Frontal cortex (tissue), 4 donors: ENCODE results near the gene KLHDC8A. TPM values are rescaled to one million over a fixed set of nuclear protein-coding genes. Genes with fewer than 3 reads are reported as not detected.
A peak's percentile ranks its signal among the peaks of the same experiment; 100 is the strongest.
"Not testable (repeated sequence)": the region's sequence is repeated elsewhere in the genome, so short reads cannot be mapped to it uniquely, and the experiment has no call there.

ENCODE experiments used
- DNase-seq, 2 donors: peaks; one replicate each; pipeline ENCODE4 v3.0.0; 2012; ENCODE audit warnings: low spot score in 2 of 2
- FAIRE-seq: peaks from 2 replicates; lab custom pipeline; 2012; peaks lifted over from hg19 to GRCh38; lab: Jason Lieb, UNC
- total RNA-seq: library from RNA; depleted of rRNA; stranded (reverse); fragments of >200 nt; gene quantifications from one replicate; pipeline ENCODE4 v1.2.3, GENCODE V29; 2014
- donor health status: control.
- donor health status: control.
- donor health status: control.

The KLHDC8A gene
- total RNA-seq, 1 donor from 2014 or later, result 16.7 TPM

GRCh38 chr1:205303247-205303888, 53.4 kb downstream of the KLHDC8A start:
- DNase-seq (no peak), FAIRE-seq (no peak)

GRCh38 chr1:205301842-205302588, 54.7 kb downstream of the KLHDC8A start:
- DNase-seq (no peak), FAIRE-seq (no peak)

DNA sequence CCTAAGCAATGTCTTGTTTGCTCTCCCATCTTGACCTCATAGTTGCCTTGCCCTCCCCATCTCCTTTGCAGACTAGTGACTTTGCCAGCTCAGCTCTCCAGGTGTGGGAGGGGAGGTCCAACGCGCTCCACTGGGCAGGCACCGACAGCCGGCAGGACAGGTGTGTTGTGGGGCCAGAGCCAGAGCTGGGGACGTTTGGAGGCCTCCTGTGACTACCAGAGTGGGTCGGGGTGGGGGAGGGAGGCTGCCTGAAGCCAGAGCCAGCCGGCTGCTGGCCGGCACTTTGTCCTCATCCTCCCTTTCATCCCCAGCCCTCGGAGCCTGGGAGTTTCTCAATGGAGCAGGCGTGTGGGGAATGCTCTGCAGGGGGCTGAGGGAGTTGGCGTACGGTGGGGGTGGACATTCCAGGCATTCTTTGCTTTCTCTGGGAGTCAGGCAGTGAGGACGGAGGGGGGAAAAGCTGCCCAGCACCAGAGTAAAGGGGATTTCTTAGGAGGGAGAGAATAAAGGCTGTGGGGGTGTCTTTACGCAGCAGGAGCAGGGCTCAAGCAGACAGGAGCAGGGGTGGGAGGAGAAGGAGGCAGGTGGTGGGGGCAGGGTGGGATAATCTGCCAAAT, 55.4 kb downstream of the KLHDC8A start:
- FAIRE-seq (no peak), DNase-seq (peak in 1 of 2 donors; percentile 51)

DNA sequence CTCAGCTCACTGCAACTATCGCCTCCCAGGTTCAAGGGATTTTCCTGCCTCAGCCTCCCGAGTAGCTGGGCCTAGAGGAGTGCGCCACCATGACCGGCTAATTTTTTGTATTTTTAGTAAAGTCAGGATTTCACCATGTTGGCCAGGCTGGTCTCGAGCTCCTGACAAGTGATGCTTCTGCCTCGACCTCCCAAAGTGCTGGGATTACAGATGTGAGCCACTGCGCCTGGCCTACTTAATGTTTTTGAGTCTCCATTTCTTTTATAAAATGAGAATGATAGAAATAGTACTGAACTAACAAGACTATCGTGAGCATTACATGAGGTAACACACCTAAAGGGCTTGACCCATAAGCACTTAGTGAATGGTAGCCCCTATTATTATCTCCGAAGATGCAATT, 56.6 kb downstream of the KLHDC8A start:
- no peak for FAIRE-seq
- no peak for DNase-seq

- DNase-seq, result no peak
- FAIRE-seq, result no peak
These were observed 58.3 kb downstream of the KLHDC8A start for GRCh38 chr1:205298191-205298994.

DNA sequence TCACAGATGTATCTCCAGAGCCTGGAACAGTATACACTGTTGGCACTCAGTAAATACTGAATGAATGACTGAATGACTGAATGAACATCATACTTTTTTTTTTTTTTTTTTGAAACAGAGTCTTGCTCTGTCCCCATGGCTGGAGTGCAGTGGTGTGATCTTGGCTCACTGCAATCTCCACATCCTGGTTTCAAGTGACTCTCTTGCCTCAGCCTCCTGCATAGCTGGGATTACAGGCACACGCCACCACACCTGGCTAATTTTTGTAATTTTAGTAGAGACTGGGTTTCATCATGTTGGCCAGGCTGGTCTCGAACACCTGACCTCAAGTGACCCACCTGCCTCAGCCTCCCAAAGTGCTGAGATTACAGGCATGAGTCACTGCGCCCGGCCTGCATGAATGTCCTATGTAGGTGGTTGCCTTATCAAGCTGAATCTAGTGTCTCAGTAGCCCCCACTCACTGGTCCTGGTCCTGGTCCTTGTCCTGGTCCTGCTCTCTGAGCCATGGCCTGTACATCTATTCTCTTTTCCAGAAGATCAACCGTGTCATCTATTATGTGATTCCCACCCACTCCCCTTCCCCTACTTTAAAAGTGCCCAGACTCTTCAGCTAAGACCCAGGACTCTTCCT, 59.1 kb downstream of the KLHDC8A start:
- not testable (repeated sequence) for DNase-seq, FAIRE-seq

DNA sequence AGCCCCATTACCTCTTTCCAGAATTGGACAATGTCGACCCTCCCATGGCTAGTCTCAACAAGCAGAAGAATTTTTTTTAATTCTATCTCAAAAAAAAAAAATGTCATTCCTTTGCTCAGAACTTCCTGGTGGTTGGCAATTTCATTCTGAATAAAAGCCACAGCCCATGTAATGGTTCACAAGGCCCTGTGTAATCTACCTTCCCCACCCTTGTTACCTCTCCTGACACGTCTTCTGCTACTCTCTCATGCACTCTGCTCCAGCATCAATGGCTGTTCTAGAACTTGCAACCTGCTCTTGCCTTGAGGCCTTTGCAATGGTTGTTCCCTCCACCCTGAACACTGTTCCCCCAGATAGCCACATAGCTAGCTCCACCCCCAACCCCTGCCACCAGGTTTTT, 60.6 kb downstream of the KLHDC8A start:
- DNase-seq, result no peak
- FAIRE-seq, result no peak

GRCh38 chr1:205294934-205295333, 61.8 kb downstream of the KLHDC8A start:
- FAIRE-seq (no peak), DNase-seq (no peak)

DNA sequence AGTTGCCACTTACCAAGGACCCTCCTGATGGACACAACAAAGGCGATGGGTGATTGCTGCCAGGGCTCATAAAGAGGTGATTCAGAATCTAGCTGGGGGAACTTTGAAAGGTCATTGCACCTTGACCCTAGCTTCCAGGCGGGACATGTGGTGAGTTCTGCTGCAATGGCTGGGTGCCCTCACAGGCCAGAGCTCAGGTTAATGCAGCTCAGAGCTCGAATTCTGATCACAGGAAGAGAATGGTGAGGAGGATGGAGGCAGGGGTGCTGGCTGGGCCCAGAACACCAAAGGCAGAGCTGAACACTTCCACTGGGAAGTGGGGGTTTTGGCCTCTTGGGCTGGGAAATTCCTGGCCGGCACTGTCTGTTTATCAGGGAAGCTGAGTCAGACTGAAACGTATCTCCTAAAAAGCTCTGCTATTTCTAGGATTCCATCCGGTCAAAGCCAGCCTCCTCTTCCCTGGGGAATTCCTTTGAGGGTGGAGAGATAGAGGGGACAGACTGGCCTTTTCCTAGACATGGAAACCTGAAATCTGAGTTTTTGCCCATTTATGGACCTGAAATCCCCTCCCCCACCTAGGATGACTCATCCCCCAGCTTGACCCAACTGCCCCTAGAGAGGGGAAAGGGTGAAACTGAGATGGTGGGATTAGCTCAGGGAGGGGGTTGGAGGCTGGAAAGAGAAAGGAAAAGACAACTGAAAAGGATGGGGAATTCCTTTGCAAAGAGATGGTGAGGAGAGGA, 62.4 kb downstream of the KLHDC8A start:
- DNase-seq (no peak), FAIRE-seq (no peak)

DNA sequence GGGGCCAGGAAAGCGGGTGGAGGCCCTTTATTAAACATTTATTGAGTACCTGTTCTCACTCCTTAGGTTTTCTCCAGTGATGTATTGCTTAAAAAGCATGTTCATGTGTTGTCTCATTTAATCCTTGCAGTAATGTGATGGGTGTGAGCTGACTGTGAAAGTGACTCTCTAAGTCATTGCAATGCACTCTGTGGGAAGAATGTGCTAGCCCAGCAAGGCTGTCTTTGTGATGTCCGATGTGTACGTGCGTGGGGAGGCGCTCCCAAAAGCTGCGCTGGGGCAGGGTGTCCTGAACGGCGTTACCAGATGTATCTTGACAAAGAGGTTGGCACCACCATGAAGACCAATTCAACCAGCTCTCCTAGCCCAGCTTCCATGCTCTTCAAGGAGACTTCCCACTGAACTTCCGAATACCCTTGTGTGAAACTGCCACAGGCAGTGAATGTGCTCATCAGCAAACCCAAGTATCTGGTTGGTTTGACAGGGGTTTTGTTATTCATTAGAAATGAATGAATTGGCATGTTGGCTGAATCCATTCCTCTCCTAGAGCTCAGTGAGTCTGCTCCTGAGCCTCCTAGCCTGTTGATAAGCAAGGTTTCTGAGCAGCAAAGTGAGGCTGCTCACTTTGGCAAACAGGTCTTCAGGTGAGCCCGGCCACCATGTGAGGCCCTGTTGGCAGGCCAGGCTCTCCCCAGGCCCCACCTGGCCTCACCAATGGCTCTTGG, 63.2 kb downstream of the KLHDC8A start:
- FAIRE-seq, result no peak

DNA sequence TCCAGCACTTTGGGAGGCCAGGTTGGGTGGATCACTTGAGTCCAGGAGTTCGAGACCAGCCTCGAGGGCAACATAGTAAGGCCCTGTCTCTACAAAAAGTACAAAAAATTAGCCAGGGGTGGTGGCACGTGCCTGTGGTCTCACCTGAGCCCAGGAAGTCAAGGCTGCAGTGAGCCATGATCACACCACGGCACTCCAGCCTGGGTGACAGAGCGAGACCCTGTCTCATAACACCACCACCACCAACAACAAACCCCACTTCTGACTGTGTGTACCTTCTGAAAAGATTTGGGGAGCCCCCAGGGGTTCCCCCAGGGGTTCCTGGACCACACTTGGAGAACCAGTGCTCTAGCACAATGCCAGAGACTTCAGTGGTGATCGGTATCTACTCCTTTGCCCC, 65.1 kb downstream of the KLHDC8A start:
- no peak for FAIRE-seq

More for the DNA sequence above, 63.2 kb downstream of the KLHDC8A start:
- no peak for DNase-seq

GRCh38 chr1:205287767-205288559, 68.8 kb downstream of the KLHDC8A start:
- no peak for FAIRE-seq

More for the DNA sequence above, 65.1 kb downstream of the KLHDC8A start:
- no peak for DNase-seq

GRCh38 chr1:205287076-205287475, 69.6 kb downstream of the KLHDC8A start:
- no peak for FAIRE-seq
- DNase-seq, result no peak

More at GRCh38 chr1:205287767-205288559, 68.8 kb downstream of the KLHDC8A start:
- DNase-seq, result no peak

DNA sequence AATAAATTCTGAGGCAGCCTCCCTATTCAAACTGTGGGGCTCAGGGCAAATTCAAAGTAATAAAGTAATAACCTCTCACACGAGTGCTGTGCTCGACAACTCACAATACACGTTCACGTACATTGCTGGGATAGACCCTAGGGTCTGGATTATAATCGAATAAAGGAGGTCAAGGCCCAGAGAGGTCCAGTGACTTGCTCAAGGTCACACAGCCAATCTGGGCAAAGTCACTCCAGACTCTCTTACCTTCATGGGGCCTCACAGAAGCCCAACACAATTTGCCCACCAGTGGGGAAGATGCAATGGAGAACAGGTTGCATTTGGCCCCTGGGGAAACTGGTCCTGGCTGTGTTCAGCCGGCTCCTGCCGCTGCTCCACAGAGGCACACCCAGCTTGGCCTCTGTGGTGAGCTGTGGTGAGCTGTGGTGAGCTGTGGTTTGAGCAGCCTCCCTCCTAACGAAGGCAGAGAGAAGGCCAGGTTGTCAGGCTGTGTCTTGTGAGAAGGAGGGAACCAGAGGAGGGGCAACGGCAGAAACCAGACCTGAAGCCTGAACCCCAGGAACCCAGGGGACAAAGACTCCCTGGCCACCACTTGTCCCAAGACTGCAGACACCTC, 70.3 kb downstream of the KLHDC8A start:
- FAIRE-seq (no peak), DNase-seq (no peak)
